Hepatocyte (in vitro differentiated cells): Measurements from ENCODE around the gene MAP3K4.

Experiments
- EZH2phosphoT487 ChIP-seq: fragments of 200-600 bp; sonication (generic); IDR thresholded peaks from one replicate; pipeline ENCODE4 v1.6.1; 2018; ENCODE audit warnings: antibody characterized with exemption, mild to moderate bottlenecking, low read depth, moderate library complexity; ENCODE audit not compliant: unreplicated experiment, severe bottlenecking
- TF ChIP-seq, protein P1 (sequence below): fragments of 200-600 bp; sonication (generic); IDR thresholded peaks from 2 replicates; pipeline ENCODE4 v1.5.1; 2016; ENCODE audit warnings: antibody characterized with exemption, mild to moderate bottlenecking; ENCODE audit not compliant: poor library complexity

DNA sequence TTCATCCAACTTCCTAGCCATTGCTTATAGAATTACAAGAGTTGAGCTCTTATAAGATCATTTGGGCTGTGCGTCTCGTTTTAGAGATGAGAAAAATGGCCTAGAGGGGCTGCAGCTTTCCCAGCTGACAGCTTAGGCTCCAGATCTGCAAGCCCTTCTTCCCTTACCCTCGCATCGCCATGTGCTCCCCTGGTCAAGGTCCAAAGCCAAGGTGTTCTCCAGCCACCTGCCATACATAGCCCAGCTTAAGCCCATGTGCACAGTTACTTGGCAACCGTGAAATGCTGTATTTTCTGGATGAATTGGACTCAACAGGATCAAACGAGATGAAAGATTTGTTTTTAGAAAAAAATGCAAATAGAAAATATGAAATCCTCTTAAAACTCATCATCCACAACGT lies 7.9 kb downstream of the MAP3K4 start:
- TF ChIP-seq, protein P1, sequence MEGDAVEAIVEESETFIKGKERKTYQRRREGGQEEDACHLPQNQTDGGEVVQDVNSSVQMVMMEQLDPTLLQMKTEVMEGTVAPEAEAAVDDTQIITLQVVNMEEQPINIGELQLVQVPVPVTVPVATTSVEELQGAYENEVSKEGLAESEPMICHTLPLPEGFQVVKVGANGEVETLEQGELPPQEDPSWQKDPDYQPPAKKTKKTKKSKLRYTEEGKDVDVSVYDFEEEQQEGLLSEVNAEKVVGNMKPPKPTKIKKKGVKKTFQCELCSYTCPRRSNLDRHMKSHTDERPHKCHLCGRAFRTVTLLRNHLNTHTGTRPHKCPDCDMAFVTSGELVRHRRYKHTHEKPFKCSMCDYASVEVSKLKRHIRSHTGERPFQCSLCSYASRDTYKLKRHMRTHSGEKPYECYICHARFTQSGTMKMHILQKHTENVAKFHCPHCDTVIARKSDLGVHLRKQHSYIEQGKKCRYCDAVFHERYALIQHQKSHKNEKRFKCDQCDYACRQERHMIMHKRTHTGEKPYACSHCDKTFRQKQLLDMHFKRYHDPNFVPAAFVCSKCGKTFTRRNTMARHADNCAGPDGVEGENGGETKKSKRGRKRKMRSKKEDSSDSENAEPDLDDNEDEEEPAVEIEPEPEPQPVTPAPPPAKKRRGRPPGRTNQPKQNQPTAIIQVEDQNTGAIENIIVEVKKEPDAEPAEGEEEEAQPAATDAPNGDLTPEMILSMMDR: no peak
- no peak for TF ChIP-seq EZH2phosphoT487
